ENCODE data around the gene HSD3B7. TPM values are rescaled to one million over a fixed set of nuclear protein-coding genes. Genes with fewer than 3 reads are reported as not detected.

HSD3B7 gene
- total and polyA plus RNA-seq, 2 of the 4 experiments (the other 2 are of a cell fraction): 8.5 to 11.3 TPM

DNA sequence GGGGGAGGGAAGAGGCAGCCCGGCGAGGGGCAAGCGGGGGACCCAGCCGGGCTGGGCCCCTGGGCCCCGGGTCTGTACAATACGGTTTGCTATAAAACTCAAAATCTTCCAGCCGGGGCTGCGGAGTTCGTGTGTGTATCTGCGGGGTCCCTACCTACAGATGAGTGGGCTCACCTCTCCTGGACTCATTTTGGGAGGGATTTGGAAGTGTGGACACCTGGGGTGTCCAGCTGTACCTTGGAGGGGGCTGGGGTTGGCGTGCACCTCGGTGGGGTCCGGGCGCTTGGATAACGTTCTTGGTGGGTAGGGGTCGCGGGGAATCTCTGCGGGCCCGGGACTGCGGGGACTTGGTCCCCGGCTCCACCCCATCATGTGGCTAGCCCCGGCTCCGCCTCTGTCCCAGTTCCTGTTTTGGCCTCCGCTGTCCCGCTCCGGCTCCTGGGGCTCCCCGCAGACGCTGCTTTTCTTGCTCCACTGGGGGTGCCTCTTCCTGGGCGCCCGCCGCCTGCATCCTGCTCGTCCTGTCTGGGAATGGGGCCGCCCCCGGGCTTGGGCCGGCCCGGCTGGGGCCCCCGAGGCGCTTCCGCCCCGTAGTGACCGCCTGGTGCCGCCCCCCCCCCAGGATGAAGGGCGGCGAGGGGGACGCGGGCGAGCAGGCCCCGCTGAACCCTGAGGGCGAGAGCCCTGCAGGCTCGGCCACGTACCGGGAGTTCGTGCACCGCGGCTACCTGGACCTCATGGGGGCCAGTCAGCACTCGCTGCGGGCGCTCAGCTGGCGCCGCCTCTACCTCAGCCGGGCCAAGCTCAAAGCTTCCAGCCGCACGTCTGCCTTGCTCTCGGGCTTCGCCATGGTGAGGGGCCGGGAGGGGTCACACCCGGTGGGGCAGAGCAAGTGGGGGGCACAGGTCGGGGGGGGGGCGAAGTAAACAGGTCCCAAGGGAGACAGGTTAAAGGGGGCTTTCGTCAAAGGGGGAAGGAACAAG, 36.0 kb upstream of the HSD3B7 start, which contains the start of gene ORAI3:
ORAI3 (plus strand) TSS at position 402 of the 983 bp plus-strand sequence; CDS start at position 624, 222 bp downstream.
- dilution Hi-C loops (cut with HindIII; ENCODE audit: low sequenced_read_pairs, unreplicated experiment): no loop called here
- Histone ChIP-seq H2BK20ac (ENCODE audit: low read depth, low read length) (peak within 1 kb of the TSS; percentile 64), H3K9me1 (ENCODE audit: insufficient read depth, low read length) (peaks cover 11% of the 10 kb centered on the region; the same call in 1 of the 2 replicates), H3K9ac (ENCODE audit: low read depth, low read length) (peak within 1 kb of the TSS; percentile 74), H2BK5ac (ENCODE audit: low read depth, low read length, poor library complexity, severe bottlenecking) (peak within 1 kb of the TSS; percentile 47), H4K8ac (ENCODE audit: low read depth in 2 of 2, low read length in 2 of 2) (peak within 1 kb of the TSS; percentile 63 to 90), H2BK15ac (ENCODE audit: low read depth, low read length) (peak within 1 kb of the TSS; percentile 15; the same call in 1 of the 3 replicates), H3K4me1 (ENCODE audit: control insufficient read depth, insufficient read depth, low read length) (peaks cover 7% of the 10 kb centered on the region), H3K4me2 (ENCODE audit: low read depth, low read length) (peak within 1 kb of the TSS; percentile 94), H3K27ac (ENCODE audit: insufficient read depth, low read length) (peak within 1 kb of the TSS; percentile 68), H4K20me1 (ENCODE audit: insufficient read depth, low read length) (peaks cover 10% of the 10 kb centered on the region), H3K9me3 (ENCODE audit: control insufficient read depth, insufficient read depth, low read length) (no peaks in the 10 kb centered on the region), H3K56ac (ENCODE audit: extremely low read depth, insufficient read depth, low read length) (peak within 1 kb of the TSS; percentile 65), H3K27me3 (ENCODE audit: control insufficient read depth, insufficient read depth, low read length) (no peaks in the 10 kb centered on the region), H3K79me1 (ENCODE audit: low read depth in 1 of 2, low read length in 2 of 2) (peaks cover 15 to 47% of the 10 kb centered on the region in 2 experiments; a peak in 3 of 4 replicates), H3K4ac (ENCODE audit: low read depth, low read length) (peak within 1 kb of the TSS; percentile 97), H2BK120ac (ENCODE audit: low read depth, low read length) (peak within 1 kb of the TSS; percentile 79), H3K18ac (ENCODE audit: low read depth, low read length) (peak within 1 kb of the TSS; percentile 40), H2AK9ac (replicated peaks; ENCODE audit: low read depth, low read length, poor library complexity) (peak within 1 kb of the TSS; percentile 100), H3K36me3 (ENCODE audit: control insufficient read depth, insufficient read depth, low read length) (peaks cover 16% of the 10 kb centered on the region), H4K5ac (ENCODE audit: low read depth, low read length) (peak within 1 kb of the TSS; percentile 58), H3K4me3 (ENCODE audit: insufficient read depth, low read depth, low read length) (peak within 1 kb of the TSS; percentile 79), H2AFZ (replicated peaks; ENCODE audit: low read length, poor library complexity) (peak within 1 kb of the TSS; percentile 96), H3K14ac (replicated peaks; ENCODE audit: low read depth, low read length) (peak within 1 kb of the TSS; percentile 94), H2AK5ac (ENCODE audit: low read depth, low read length) (peak within 1 kb of the TSS; percentile 93), H4K91ac (ENCODE audit: insufficient read depth, low read depth, low read length) (peak within 1 kb of the TSS; percentile 84), H3K23ac (ENCODE audit: low read depth, low read length) (peak within 1 kb of the TSS; percentile 97)
- in situ Hi-C loops (cut with MboI; ENCODE audit: low sequenced_read_pairs): no loop called here
- 0% methylated on average over 32 of the region's 70 CpGs; no CpG with 5 or more reads in 1 of the 2 experiments for WGBS, 2 experiments (ENCODE audit: extremely low coverage in 2 of 2, insufficient read length in 1 of 2)
- no TSS peak for BruUV-seq (replicated peaks)
- ChIA-PET CTCF (interaction anchor here (0.6 kb wide), 1 partner anchor 254 kb away, joined by 3 read pairs; no protein-coding TSS in a partner anchor), POLR2A (ENCODE audit: unreplicated experiment) (no interaction called here)
- ATAC-seq (ENCODE audit: low read depth): peak; percentile 68
- peak; percentile 44 for DNase-seq
- intact Hi-C loops (cut with micrococcal nuclease): no loop called here
- TF ChIP-seq RCOR1 (IDR thresholded peaks at IDR 0.05; ENCODE audit: insufficient replicate concordance, low read length) (no peak), MAZ (IDR thresholded peaks at IDR 0.05; ENCODE audit: borderline replicate concordance, low read depth, low read length) (peak; percentile 10; the same call in 1 of the 2 replicates), NFE2L2 (IDR thresholded peaks at IDR 0.05; ENCODE audit: low read depth, low read length) (no peak), CHD1 (IDR thresholded peaks at IDR 0.05; ENCODE audit: low read depth, low read length) (no peak), RAD21 (IDR thresholded peaks at IDR 0.05; ENCODE audit: low read length) (no peak), MXI1 (IDR thresholded peaks at IDR 0.05; ENCODE audit: borderline replicate concordance, low read depth, low read length) (no peak; the same call in 1 of the 2 replicates), SMC3 (IDR thresholded peaks at IDR 0.05; ENCODE audit: low read depth, low read length) (no peak), MAFK (IDR thresholded peaks at IDR 0.05; ENCODE audit: low read depth, low read length) (no peak), RFX5 (IDR thresholded peaks at IDR 0.05; ENCODE audit: low read depth, low read length) (no peak), POLR2A (IDR thresholded peaks at IDR 0.05; ENCODE audit: low read depth, low read length) (peak; percentile 38; the same call in 1 of the 2 replicates), BHLHE40 (IDR thresholded peaks at IDR 0.05; ENCODE audit: low read depth, low read length) (no peak), FOS (IDR thresholded peaks at IDR 0.05; ENCODE audit: low read depth, low read length) (no peak), CEBPB (IDR thresholded peaks at IDR 0.05; ENCODE audit: low read depth, low read length) (no peak)
- TF ChIP-seq, protein P1, sequence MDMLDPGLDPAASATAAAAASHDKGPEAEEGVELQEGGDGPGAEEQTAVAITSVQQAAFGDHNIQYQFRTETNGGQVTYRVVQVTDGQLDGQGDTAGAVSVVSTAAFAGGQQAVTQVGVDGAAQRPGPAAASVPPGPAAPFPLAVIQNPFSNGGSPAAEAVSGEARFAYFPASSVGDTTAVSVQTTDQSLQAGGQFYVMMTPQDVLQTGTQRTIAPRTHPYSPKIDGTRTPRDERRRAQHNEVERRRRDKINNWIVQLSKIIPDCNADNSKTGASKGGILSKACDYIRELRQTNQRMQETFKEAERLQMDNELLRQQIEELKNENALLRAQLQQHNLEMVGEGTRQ (IDR thresholded peaks at IDR 0.05; ENCODE audit: low read depth, low read length): peak; percentile 22; the same call in 1 of the 2 replicates
- TF ChIP-seq, protein P2, sequence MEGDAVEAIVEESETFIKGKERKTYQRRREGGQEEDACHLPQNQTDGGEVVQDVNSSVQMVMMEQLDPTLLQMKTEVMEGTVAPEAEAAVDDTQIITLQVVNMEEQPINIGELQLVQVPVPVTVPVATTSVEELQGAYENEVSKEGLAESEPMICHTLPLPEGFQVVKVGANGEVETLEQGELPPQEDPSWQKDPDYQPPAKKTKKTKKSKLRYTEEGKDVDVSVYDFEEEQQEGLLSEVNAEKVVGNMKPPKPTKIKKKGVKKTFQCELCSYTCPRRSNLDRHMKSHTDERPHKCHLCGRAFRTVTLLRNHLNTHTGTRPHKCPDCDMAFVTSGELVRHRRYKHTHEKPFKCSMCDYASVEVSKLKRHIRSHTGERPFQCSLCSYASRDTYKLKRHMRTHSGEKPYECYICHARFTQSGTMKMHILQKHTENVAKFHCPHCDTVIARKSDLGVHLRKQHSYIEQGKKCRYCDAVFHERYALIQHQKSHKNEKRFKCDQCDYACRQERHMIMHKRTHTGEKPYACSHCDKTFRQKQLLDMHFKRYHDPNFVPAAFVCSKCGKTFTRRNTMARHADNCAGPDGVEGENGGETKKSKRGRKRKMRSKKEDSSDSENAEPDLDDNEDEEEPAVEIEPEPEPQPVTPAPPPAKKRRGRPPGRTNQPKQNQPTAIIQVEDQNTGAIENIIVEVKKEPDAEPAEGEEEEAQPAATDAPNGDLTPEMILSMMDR (conservative IDR thresholded peaks at IDR 0.05; ENCODE audit: low read depth, low read length): no peak
